GM10266 (cell line): ENCODE data around the gene NTN1.

Experiments used
- DNase-seq: peaks from one replicate; pipeline ENCODE4 v3.0.0; 2012; ENCODE audit errors: extremely low spot score
- TF ChIP-seq, protein P1 (sequence below): IDR thresholded peaks from 2 replicates; pipeline ENCODE4 v1.5.1; 2012; ENCODE audit warnings: mild to moderate bottlenecking, low read depth; ENCODE audit not compliant: control insufficient read depth, insufficient read depth; ENCODE audit errors: missing control alignments

Gene NTN1

GRCh38 chr17:9028988-9029570, 7.8 kb downstream of the NTN1 start:
- TF ChIP-seq, protein P1, sequence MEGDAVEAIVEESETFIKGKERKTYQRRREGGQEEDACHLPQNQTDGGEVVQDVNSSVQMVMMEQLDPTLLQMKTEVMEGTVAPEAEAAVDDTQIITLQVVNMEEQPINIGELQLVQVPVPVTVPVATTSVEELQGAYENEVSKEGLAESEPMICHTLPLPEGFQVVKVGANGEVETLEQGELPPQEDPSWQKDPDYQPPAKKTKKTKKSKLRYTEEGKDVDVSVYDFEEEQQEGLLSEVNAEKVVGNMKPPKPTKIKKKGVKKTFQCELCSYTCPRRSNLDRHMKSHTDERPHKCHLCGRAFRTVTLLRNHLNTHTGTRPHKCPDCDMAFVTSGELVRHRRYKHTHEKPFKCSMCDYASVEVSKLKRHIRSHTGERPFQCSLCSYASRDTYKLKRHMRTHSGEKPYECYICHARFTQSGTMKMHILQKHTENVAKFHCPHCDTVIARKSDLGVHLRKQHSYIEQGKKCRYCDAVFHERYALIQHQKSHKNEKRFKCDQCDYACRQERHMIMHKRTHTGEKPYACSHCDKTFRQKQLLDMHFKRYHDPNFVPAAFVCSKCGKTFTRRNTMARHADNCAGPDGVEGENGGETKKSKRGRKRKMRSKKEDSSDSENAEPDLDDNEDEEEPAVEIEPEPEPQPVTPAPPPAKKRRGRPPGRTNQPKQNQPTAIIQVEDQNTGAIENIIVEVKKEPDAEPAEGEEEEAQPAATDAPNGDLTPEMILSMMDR, result no peak
- DNase-seq, result no peak

DNA sequence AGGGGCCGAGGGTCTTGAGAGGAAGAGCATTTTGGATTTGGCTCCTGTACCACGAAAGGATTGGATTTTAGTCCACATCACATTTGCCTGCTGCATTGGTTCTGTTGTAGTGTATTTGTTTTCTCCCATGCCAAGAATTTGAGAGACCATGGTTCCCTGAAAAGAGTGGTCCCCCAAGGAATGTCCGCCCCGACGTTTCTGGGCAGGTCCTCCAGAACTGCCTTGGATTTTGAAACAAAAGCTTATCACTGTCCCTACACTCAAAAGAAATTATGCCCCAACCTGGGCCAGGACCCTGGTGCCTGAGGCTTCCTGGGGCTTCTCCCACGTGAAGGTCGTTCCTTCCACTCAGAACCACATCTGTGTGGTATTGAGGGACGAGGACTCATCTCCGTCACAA, 10.8 kb downstream of the NTN1 start:
- TF ChIP-seq, protein P1, result no peak
- no peak for DNase-seq

DNA sequence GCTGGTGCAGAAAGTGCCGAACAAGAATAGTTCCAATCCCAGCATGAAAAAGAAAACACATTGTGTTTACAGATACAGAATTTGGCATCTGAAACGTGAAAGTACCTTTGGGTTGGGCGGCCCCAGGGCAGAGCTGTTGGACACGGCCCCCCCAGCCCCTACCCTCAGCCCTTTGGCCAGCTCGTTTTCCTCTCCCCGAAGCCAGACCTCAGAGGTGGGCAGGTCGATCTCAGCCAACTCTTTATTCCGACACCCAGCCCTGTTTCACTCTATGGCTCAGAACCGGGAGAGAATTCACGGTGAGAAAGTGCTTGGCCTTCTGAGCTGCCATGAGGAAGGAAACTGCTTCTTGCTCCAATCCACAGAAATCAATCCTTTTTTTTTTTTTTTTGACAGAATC, 11.3 kb downstream of the NTN1 start:
- DNase-seq, result no peak
- TF ChIP-seq, protein P1, result no peak

DNA sequence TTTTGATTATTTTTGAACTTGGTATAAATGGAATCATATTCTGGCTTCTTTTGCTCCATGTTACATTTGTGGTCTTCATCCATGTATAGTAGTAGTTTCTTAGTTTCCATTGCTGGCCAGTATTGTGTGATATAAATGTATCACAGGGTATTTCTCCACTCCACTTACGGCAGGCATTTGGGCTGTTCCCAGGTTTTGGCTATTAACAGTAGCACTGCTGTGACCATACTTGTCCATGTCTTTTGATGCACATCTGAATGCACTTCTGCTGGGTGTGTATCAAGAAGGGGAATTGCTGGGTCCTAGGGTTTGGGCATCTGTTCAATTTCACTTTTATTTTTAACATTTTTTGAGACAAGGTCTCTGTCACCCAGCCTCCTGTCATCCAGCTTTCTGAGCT, 13.9 kb downstream of the NTN1 start:
- TF ChIP-seq, protein P1, result no peak
- no peak for DNase-seq

DNA sequence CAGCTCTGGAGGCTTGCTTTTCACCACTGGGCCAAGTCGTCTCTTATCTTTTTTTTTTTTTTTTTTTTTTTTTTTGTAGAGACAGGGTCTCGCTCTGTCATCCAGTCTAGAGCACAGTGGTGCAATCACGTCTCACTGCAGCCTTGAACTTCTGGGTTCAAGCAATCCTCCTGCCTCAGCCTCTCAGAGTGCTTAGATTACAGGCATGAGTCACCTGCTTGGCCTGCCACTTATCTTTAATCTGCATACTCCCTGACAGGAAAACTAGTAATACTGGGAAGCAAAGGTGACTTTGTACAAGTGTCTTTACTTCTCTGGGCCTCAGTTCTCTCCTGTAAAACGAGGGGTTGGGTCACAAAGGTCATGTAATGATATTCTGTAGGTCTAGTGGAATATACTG, 15.0 kb downstream of the NTN1 start:
- DNase-seq, result no peak
- TF ChIP-seq, protein P1, result no peak

DNA sequence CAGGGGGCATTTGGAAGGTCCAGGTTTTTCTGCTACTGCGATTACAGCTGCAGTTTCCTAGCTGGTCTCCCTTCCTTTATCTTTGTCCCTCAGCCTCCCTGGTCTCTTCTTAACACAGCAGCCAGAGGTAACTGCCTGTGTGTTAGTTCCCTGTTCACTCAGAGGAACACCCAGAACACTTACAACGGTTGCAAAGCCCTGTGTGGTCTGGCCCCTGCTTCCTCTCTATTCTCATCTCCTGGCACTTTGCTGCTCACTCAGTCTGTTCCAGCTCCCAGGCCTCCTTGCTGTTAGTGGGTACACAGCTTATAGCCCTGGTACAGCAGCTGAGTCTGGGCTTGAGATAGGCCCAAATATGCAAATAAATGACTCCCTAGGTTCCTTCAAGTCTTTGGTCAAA, 16.4 kb downstream of the NTN1 start:
- TF ChIP-seq, protein P1, result no peak
- no peak for DNase-seq

DNA sequence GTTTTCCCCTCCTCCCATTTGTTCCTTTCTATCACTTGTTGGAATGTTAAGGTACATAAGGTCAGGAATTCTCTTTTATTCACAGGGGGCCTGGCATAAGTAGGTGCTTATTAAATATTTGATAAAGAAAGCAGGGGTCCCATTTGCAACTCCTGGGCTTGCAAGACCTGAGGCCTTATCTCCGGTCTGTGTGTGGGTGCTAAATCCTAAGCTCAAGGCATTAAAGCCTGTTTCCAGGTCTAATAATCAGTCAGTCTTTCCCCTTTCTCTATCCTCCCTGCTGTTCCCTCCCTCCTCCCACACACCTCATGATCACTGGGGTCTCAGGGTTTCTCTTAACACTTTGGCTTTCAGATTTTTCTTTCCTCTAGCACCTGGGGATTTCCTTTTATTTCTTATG, 17.1 kb downstream of the NTN1 start:
- DNase-seq, result no peak
- TF ChIP-seq, protein P1, result no peak
